BJ (cell line): ENCODE results near the gene CTRB2. TPM values are rescaled to one million over a fixed set of nuclear protein-coding genes. Genes with fewer than 3 reads are reported as not detected.

Experiments
- CTCF ChIA-PET: fragments of 350-600 bp; formaldehyde crosslinking; extraction: SDS; loops from one replicate; lab custom pipeline; 2021; ENCODE audit warnings: antibody characterized with exemption, inconsistent platforms; lab: Yijun Ruan, JAX
- POLR2A ChIA-PET: fragments of 300-600 bp; sonication (Branson Sonifier 250); formaldehyde crosslinking; extraction: SDS; loops from one replicate; lab custom pipeline; 2021; ENCODE audit warnings: antibody characterized with exemption; lab: Charles Lee
- DNase-seq: peaks from one replicate; pipeline ENCODE4 v3.0.0-alpha.2; 2011; ENCODE audit warnings: low read depth
- H3K27me3 ChIP-seq: 2 replicates; pipeline ENCODE4 v1.6.0; 2011; ENCODE audit warnings: low read length; ENCODE audit not compliant: control insufficient read depth, insufficient read depth
- H3K36me3 ChIP-seq: 2 replicates; pipeline ENCODE4 v1.5.1; 2011; ENCODE audit warnings: low read length; ENCODE audit not compliant: control insufficient read depth, insufficient read depth
- H3K4me3 ChIP-seq: 2 replicates; pipeline ENCODE4 v1.5.1; 2011; ENCODE audit warnings: low read depth, mild to moderate bottlenecking, control low read depth, low read length
- CTCF ChIP-seq: IDR thresholded peaks from 2 replicates; pipeline ENCODE4 v1.5.1; 2011; ENCODE audit warnings: low read depth, mild to moderate bottlenecking, control low read depth, inconsistent platforms, low read length, moderate library complexity; ENCODE audit not compliant: insufficient read depth
- polyA plus RNA-seq: library from polyadenylated mRNA; depleted of rRNA; stranded (reverse); fragments of >200 nt; gene quantifications from 2 replicates; pipeline ENCODE4 v1.2.3, GENCODE V29; 2011

CTRB2 gene
- polyA plus RNA-seq, 1 experiment: not detected

DNA sequence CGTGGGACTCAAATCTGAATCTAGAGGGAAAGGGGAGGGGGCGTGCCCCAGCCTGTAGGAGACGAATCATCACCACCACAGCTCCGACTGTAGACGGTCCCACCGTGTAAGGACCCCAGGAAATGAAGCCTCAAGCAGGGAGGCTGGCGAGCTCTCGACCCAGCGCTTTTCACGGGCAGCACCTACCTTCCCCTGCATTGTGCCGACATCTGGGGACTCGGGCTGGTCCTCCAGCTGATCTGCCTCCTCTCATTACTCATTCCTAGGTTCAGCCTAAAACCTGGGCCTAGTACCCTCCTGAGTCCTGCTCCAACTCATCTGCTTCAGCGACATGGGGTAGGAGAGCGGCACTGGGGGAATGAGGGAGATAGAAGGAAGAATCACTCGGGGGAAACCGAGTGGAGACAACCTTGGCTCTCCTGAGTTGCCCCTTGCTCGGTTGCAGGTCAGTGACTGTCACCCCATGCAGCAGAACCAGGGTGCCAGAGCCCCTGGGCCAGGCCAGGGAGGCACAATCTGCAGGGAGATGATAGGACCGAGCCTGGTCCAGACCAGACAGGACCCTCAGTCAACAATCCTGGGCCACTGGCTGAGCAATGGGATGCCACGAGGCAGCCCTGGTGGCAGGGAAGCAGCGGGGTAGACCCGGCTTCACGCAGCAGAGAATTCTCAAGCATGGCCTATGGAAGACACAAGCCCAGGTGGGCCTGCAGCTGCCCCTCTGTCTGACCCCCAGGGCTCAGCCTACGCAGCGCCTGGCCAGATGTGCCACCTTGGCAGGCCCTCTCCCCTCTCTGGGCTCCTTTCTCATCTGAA is 45.3 kb upstream of the CTRB2 start:
- TF ChIP-seq CTCF: no peak
- no peak for DNase-seq
- ChIA-PET POLR2A (no interaction called here), CTCF (interaction anchor here (0.5 to 3.4 kb wide), 6 partner anchors 15 to 134 kb away, joined by 3 to 22 read pairs (median 3); no protein-coding TSS in a partner anchor)
- Histone ChIP-seq H3K27me3 (no peaks in the 10 kb centered on the region), H3K4me3 (peak overlapping the region; percentile 20), H3K36me3 (peaks cover 9% of the 10 kb centered on the region)

DNA sequence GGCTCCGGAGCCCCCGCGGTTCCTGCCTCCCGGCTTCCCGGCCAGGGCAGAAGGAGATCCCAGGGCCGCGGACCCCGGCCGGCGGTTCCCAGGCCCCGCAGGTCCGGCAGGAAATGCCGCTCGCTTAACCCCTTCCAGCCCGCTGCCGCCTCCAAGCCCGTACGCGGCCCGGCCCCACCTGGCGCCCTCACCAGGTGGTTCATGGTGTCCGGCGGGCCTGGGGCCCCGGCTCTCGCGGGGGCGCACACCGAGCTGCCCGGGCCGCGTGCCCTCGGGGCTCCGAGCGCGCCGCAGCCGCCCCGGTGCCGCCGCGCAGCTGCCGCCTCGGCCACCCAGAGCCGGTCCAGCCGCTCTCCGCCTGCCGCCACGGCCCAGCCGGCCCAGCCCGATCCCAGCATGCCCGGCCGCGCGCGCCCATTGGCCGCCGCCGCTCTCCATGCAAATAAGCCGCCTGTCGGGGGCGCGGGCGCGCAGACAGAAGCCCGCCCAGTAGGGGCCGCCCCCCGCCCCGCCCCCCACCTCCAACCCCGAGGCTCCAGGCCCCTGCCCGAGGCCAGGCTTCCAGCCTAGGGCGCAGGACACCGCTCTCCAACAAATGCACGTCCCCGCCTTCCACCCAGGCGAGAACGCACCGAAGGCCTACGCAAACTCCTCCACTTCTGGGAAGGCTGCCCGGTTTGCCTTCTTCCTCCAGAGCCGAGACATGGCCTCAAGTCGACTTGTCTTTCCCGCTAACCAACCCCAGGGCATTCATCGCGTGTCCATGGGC is 44.5 kb upstream of the CTRB2 start, which contains the start of gene BCAR1:
Gene BCAR1 (minus strand): TSS at position 345 of the 769 bp plus-strand sequence. CDS start 142 bp downstream, at position 203.
- Histone ChIP-seq H3K4me3 (peak within 1 kb of the TSS; percentile 84), H3K27me3 (no peaks in the 10 kb centered on the region), H3K36me3 (peaks cover 9% of the 10 kb centered on the region)
- CTCF ChIA-PET: interaction anchor here (0.5 to 1.5 kb wide), 4 partner anchors 35 to 143 kb away, joined by 3 to 4 read pairs (median 3); no protein-coding TSS in a partner anchor
- no peak for TF ChIP-seq CTCF
- POLR2A ChIA-PET: interaction anchor here (0.5 kb wide), 1 partner anchor 403 kb away, joined by 5 read pairs; no protein-coding TSS in a partner anchor
- DNase-seq: peak; percentile 71

DNA sequence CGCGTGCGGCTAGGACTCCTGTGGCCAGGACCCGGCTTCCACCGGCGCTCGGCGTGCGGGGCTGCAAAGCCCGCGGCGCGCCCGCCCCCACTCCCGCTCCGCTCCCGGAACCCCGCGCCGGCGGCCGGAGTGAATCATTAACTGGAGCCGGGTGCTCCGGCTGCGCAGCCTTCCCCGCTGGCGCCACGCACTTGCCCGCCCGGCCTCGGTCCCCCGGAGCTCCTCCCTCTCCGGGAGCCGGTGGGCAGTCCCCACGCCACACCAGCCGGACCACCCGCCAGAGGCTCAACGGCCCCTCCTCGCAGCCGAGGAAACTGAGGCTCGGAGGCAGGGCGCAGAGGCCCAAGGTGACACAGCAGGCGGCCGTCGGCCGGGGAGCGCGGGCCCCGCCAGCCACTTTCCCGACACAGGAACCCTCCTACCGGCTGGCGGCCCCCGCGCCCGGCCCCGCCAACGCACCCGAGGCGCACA is 43.9 kb upstream of the CTRB2 start:
- ChIA-PET POLR2A (interaction anchor here (0.5 to 1.3 kb wide), 2 partner anchors 55 to 403 kb away, joined by 5 to 11 read pairs; no protein-coding TSS in a partner anchor), CTCF (interaction anchor here (1.0 to 1.5 kb wide), 4 partner anchors 51 to 144 kb away, joined by 3 to 4 read pairs (median 4); no protein-coding TSS in a partner anchor)
- Histone ChIP-seq H3K27me3 (no peaks in the 10 kb centered on the region), H3K36me3 (peaks cover 9% of the 10 kb centered on the region), H3K4me3 (peak overlapping the region; percentile 84)
- DNase-seq: no peak
- no peak for TF ChIP-seq CTCF

GRCh38 chr16:75250089-75250808 is 43.3 kb upstream of the CTRB2 start:
- peaks cover 9% of the 10 kb centered on the region for H3K36me3 ChIP-seq
- no peaks in the 10 kb centered on the region for H3K27me3 ChIP-seq
- DNase-seq: no peak
- POLR2A ChIA-PET: interaction anchor here (1.3 kb wide), 1 partner anchor 55 kb away, joined by 11 read pairs; no protein-coding TSS in a partner anchor
- H3K4me3 ChIP-seq: peak overlapping the region; percentile 84
- CTCF ChIA-PET: interaction anchor here (1.0 to 1.5 kb wide), 5 partner anchors 16 to 144 kb away, joined by 3 to 6 read pairs (median 4); no protein-coding TSS in a partner anchor
- no peak for TF ChIP-seq CTCF
